DMS79 (cell line): ENCODE results near the gene MRPL58.
"Not testable (repeated sequence)": the region's sequence is repeated elsewhere in the genome, so short reads cannot be mapped to it uniquely, and the experiment has no call there.

Source experiments
- DNase-seq: peaks from one replicate; lab custom pipeline; 2025; lab: John Stamatoyannopoulos, UW

Gene MRPL58

DNA sequence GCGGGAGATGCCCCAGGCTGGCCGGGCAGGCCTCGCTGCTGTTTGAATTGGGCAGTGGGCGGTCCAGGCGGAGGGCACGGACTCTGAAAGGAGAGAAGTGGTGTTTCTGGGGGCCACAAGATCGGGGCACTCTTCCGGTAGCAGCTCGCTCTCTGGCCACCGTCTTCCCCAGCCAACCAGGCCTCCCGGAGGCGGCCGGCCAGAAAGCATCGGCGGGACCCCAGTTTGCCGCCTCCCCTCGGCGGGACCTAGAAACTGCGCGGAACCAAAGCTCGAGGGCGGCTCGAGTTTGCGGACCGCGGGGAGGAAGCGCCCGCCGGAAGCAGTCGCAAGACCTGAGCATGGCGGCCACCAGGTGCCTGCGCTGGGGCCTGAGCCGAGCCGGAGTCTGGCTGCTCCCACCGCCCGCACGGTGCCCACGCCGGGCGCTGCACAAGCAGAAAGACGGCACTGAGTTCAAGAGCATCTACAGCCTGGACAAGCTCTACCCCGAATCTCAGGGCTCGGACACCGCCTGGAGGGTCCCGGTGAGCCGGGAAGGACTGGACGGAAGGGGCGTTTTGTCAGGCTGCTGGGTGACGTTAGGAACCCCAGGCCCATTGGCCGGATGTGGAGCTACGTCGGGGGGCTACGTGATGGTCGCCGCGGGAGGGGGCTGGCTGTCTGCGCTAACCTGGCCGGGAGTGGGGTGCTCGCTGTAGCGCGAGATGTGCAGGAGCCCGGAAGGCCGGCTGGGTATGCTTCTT, at the start of gene MRPL58:
Gene MRPL58 (plus strand): TSS at position 325 of the 746 bp plus-strand sequence. CDS start 17 bp downstream, at position 342.
- DNase-seq, result peak; percentile 61

DNA sequence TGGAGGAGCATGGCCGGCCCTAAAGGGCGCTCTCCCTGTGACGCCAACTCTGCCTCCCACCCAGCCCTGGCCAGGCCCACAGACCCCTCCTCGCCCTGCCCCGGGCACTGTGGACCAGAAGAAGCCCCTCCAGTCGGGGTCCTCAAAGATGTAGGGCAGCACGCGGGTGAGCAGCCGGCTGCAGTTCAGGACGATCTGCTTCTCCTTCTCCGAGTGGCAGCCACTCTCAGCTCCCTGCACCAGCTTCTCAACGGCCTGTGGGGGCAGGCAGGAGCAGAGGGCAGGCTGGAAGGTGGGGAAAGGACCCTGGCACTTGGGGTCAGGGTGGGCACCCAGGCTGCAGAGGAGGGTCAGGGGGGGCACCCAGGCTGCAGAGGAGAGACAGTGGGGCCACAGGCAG, 48.8 kb upstream of the MRPL58 start:
- no peak for DNase-seq

DNA sequence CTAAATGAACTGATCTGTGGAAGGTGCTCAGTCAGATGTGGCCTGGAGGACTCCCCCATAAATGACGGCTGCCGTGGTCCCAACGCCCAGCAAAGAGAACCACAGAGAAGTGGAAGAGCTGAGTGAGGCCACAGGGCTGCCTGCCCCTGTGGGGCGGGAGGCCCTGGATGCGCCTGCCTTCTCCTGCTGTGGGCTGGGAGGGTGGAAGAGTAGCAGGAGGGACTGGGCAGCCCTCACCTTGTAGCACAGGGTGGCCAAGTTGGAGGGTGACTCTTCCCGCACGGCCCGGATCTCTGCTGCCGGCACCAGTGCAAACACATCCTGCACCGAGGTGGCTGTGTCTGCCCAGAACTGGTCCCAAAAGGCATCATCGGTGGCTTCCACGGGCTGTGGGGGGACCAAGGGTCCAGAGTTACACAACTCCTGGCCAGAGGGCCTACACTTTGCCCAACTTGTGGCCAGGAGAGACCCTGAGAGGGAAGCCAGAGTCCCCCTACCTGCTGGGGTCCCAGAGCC, 48.2 kb upstream of the MRPL58 start:
- no peak for DNase-seq

DNA sequence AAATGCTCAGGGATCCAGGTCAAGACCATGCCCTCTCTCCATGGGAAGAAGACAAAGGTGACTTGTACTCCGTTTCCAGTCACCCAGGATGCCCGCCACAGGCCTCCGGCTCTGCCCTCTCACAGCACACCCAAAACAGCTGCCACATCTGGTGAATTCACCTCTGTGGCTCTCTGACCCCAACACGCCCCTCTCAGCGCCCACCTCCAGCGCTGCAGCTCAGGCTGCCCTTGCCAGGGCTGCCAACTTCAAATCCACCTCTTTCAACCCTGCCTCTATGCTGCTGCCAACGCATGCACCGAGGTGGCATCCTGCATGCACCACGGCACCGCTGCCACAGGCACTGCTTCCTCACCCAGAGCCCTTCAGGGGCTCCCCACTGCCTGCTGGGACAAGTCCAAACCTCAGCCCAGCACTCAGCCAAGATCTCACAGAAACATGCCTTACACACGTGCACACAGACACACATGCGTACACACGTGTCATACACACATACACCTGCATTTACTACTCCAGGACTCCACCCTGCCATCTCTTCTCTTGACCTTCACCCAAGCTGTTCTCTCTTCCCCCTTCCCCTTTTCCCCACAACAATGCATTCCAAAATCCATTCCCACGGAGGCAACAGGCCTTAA, 47.4 kb upstream of the MRPL58 start:
- DNase-seq, result no peak

DNA sequence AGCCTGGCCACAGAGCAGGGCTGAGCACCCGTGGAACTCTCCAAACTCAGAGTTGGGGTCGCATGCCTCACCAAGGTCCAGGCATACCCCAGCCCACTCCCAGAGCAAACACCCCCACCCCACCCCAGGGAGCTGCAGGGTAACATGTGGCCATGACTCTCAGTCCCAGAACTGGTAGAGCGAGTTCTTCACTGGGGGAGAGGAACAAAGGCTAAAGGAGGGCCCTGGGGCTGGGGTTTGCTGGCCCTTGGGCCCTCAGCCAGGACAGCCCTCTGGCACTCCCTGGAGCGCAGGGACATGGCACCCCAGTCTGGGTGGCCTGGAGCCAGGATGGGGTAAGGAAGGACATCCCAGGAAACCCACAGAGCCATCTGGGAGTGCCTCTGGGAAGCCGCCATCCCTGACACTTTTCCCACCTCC, 44.1 kb upstream of the MRPL58 start:
- no peak for DNase-seq

DNA sequence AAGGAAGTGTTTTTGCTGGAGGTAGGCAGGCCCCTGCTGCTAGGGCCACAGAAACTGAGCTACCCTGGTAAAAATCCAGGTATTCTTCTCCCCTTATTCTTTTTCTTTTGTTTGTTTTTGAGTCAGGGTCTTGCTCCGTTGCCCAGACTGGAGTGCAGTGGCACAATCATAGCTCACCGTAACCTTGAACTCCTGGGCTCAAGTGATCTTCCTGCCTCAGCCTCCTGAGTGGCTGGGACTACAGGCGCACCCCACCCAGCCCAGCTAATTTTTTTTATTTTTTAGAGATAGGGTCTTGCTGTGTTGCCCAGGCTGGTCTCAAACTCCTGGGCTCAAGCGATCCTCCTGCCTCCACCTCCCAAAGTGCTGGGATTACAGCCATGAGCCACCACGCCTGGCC, 43.0 kb upstream of the MRPL58 start:
- DNase-seq, result not testable (repeated sequence)

DNA sequence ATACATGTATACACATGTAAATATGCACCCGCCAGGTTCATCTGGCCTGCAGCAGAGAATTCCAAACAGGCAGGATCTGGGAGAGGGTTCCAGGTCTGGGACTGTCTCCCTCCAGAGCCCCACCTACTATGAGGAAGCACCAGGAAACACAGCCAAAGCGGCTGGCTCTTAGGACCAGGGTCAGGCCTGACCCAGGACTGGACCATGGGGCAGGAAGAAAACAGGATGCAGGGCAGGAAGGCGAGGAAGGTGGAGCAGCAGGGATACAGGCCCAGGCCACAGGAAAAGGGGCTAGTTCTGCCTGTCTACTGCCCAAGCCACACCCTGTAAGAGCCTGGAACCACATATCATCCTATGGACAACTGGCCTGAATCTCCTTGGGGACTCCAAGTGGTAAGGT, 42.1 kb upstream of the MRPL58 start:
- no peak for DNase-seq

DNA sequence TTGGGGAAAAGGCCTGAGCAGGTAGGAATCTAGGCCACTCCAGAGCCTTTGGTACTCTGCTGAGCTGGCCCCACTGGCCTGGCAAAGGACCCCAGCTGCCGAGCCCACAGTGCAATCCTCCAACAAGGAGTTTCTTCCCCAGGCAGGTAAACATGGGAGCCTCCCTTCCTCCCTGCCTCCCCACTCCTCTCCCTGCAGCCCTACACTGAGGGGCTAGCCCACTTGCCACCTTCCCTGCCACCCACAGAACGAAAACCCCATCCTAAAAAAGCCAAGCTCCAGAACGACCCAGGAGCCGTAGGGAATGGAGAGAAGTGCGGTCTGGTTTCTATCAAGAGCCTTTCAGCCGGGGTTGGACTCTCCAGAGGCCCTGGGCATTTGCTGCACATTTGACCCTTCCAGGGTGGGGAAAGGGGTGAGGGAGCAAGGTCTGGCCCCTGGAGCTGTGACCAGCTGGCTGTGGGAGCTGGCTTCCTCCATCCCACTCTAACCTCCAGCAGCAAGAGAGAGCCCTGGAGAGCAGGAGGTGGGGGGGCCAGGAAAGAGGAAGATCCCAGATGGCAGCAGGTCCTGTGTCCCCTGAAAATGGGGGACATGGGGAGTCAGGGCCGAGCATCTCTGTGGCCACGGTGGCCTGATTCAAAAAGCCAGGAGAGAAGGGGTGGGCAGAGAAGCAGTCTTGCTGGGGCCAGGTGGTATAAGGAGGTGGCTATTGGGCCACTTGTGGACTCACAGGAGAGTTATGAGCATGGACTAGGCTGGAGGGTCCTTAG, 41.2 kb upstream of the MRPL58 start:
- no peak for DNase-seq

DNA sequence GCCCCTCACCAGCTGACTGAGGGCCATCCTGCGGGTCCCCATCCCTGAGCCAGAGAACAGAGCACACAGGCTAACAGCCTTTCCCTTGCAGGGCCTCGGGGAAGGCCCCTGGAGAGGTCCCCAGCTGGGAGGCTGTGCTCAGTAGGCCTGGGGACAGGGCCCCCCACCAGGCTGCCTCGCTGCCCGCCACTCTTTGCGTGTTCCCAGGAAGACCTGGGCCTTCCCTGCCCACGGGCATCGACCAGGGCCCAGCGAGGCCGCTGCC, 40.7 kb upstream of the MRPL58 start:
- DNase-seq, result no peak

DNA sequence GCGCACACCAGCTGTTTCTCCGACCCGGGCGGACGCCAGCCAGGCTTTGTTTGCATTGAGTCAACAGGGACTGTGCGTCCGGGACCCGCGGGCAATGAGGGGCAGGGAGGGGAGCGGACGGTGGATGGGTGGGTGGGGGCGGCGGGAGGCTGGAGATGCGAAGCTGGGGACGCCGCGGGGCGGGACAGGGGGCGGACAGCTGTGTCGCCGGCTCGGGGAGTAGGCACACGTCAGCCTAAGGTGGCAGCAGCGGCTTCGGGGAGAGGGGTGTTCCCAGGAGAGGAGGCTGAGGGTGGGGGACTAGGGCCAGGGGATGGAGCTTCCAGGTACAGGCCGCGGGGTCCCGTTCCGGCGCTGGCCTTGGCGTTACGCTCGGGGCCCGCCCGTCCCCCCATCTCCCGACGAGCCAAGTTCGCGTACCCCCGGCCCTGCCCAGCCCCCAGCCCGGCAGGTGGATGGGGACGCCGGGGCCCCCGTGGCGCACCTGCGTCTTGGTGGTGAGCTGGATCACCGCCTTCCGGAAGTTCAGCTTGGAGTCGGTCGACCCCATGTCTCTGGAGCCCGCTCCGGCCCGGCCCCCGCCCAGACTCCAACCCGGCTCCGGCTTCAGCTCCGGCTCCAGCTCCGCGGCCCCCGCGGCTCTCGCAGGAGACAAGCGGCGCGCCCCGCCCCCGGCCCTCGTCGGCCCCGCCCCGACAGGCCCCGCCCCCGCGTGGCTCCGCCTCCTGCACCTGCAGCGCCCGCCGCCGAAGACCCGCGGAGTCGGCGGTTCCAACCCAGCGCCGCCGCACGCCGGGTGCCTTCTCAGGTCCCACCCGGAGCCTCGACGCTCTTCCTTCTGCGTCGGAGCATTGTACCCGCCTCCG, 40.1 kb upstream of the MRPL58 start, which contains the start of gene HID1:
Gene HID1 (minus strand): TSS at position 653 of the 866 bp plus-strand sequence. CDS start 103 bp downstream, at position 550.
- DNase-seq, result no peak

DNA sequence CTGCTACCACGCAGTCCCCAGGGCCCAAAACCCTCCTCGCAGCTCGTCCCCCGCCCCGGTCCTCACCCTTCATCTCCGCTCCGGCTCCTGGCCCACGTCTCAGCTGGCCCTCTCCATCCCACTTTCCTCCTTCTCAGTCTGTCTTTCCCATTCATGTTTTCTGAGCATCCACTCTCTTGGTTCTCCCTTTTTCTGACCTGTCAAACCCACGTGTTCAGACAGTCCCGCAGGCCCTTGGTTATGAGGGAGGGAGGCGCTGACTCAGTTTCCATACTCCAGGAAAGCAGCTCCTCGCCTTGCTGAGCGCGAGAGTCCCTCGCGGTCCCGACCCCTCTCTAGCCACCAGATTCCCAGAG, 39.5 kb upstream of the MRPL58 start:
- DNase-seq, result no peak

DNA sequence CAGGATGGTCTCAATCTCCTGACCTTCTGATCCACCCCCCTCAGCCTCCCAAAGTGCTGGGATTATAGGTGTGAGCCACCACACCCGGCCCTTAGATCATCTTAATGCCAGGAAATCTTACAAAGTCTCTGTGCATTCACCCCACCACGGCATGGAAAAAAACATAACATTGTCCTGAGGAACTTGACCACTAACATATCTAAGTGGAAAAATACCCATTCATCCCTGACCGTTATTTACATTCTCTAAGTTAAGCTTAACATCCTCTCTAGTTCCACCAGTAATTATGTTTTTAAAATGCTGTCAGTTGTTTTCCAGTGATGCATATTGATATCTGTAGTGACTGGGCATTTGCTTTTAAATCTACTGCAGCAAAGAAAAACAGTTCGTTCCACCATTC, 36.5 kb upstream of the MRPL58 start:
- no peak for DNase-seq

DNA sequence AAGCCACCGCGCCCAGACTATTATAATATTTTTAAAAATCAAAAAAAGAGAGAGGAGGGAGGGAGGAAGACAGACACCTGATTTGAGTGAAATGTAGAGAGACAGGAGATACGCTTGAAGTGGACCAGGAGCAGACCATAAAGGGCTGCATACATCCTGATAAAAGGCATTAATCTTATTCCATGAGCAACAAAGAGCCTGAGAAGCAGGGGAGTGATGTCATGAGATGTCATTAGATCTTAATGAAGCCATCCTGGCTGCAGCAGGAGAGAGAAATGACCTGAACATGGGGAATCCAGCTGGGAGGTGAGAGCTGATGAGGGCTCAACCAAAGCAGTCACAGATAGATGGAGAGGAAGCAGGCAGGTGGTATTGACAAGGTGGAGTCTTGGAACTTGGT, 34.7 kb upstream of the MRPL58 start:
- DNase-seq, result no peak

DNA sequence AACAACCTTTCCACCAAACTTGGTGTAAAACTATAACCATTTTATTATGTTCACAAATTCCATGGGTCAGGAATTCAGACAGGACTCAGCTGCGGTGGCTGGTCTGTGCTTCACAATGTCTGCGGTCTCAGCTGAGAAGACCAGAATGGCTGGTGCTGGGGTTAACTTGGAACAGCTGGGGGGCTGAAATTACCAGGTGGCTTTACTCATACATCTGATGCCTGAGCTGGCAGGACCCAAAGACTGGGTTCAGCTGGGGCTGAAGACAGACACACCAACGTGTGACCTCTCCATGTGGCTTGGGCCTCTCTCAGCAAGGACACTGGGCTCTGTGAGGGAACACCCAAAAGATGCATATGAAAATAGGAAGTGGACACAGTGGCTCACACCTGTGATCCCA, 34.2 kb upstream of the MRPL58 start:
- no peak for DNase-seq

DNA sequence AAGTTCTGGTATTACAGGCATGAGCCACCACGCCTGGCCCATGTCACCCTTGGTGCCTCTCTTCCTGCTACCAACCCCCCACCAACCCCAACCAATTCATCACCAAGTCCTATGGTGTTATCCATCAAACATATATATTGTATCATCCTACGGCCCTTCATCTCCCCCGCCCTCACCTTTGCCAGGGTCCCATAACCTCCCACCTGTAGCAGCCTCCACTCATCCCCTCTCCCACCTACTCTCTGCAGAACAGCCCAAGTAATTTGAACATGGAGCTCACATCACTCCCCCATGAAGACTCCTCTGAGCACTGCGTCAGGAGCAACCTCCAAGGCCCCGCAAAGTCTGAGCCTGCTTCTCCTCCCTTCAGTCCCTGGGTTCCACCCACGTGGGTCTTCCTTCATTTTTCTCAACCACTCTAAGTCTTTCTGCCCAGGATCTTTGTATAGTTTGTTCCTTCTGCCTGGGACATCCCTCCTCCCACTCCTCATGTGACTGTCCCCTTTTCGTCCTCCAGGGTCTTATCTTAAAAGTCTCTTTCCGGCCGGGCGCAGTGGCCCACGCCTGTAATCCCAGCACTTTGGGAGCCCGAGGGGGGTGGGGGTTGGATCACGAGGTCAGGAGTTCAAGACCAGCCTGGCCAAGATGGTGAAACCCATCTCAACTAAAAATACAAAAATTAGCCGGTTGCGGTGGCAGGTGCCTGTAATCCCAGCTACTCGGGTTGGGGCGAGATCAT, 32.9 kb upstream of the MRPL58 start:
- no peak for DNase-seq

DNA sequence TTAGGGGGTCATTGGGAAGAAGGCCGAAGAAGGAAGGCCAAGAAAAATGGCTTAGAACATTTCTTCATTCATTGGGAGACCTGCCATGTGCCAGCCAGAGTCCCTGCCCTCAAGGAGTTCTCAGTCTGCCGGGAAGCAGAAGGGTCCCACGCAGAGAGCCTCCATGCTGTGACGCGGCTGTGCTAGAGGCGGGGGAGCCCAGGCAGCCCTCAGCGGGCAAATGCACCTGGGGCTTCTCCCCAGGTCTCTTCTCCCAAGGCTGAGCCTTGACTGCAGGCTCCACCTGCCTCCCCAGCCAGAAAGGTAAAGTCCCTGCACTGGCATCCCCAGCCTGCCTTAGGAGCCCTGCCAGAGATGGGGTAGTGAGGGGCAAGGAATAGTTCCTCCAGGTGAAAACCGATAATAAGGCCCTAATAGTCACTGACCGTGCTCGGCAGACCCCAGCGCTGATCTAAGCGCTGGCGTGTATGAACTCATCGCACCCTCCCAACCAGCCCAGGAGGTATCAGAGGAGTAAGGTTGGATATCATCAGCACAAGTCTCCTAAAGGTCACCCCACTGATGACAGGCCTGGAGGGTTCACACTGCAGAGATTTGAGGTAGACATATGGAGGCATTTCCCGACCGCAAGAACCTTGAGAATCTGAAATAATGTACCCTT, 31.0 kb upstream of the MRPL58 start:
- DNase-seq, result no peak

DNA sequence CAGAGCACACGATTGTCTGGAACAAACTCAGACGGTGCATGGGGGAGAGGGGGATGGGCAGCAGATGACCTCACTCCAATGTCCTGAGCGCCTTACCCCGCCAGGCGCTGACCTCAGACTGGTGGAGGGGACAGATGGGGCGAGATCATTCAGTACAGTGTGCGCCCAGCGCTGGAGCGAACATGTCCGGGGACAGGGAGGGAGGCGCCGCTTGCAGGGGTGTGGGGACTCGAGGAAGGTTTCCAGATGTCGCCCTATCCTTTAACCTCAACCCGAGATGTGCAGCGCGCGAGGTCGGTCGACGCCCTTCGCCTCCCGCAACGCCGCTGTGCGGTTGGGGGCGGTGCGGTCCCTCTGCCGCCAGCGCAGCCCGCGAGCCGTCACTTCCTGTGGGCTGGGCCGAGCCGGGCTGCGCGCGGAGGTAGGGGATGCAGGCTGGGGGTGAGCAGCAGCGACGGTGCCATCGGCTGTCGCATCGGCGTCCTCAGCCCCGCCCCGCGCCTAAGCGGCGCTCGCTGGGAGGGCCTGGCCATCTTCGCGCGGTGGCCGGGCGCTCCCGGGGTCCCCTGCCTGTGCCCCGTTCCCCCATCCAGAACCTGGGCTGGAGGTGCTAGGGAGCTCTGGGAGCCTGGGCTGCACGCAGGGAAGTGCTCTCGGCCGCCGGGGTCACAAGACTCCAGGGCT, 30.3 kb upstream of the MRPL58 start:
- no peak for DNase-seq

DNA sequence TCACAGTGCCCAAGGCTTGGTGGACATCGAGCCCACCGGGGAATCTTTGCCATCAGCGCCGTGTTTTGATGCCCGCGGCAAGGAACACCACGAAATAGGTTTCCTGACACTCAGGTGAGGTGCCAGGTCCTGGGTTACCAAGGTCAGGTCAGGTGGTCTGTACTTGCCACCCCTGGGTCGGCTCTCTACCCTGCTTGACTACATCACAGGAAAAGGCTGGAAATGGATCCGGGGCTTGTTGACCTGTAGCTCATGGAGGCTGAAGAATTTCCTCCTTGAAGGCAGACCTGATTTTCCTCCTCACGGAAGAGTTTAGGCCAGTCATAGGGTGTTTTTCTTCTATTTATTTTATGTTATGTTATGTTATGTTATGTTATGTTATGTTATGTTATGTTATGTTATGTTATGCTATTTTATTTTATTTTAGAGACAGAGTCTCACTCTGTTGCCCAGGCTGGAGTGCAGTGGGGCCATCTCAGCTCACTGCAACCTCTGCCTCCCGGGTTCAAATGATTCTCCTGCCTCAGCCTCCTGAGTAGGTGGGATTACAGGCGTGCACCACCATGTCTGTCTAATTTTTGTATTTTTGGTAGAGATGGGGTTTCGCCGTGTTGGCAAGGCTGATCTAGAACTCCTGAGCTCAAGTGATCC, 29.7 kb upstream of the MRPL58 start:
- DNase-seq, result not testable (repeated sequence)

DNA sequence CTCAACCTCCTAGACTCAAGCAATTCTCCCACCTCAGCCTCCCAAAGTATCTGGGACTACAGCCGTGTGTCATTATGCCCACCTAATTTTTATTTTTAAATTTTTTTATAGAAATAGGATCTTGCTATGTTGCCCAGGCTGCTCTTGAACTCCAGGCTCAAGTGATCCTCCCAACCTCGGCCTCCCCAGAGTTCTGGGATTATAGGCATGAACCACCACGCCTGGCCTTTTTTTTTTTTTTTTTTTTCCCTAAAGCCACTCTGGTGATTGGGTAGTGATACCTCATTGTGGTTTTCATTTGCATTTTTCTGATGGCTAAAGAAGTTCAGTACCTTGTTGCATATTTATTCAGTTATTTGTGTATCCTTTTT, 26.3 kb upstream of the MRPL58 start:
- DNase-seq, result no peak

DNA sequence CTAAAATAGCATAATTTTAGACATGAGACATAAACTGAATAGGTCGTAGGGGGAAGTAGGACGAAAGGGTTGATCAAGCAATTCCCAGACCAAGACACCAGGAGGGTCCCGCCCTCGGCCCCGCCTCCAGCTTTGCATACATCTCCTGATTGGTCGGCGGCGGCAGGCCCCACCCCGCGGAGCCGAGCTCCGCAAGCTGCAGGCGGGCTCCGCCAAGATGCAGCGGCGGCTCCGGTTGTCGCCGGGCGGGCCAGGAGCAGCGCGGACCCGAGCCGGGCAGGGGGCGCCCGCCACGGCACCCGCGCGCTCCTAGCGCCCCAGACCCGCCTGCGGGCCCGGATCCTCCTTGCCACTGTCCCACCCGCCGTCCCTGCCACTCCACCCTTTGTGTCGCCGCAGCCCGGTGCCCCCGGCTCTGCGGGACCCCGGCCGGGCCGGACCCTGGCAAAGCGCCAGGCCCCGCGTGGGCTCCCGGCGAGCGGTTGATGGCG, 25.0 kb upstream of the MRPL58 start, which contains the start of gene CDR2L:
Gene CDR2L (plus strand): TSS at position 215 of the 491 bp plus-strand sequence. CDS start 412 bp downstream, outside the sequence.
- peak; percentile 47 for DNase-seq
